H1 (cell line): ENCODE measurements around the gene SECISBP2L. TPM values are rescaled to one million over a fixed set of nuclear protein-coding genes. Genes with fewer than 3 reads are reported as not detected.

Source experiments
- ATF3 ChIP-seq: IDR thresholded peaks from 2 replicates; pipeline ENCODE4 v1.6.1; 2011; ENCODE audit warnings: low read depth, mild to moderate bottlenecking, low read length; ENCODE audit not compliant: insufficient read depth
- FOSL1 ChIP-seq: IDR thresholded peaks from 2 replicates; pipeline ENCODE4 v1.6.1; 2011; ENCODE audit warnings: mild to moderate bottlenecking, low read depth, low read length, moderate library complexity; ENCODE audit not compliant: insufficient read depth
- POLR2A ChIP-seq, 2 experiments: IDR thresholded peaks; 1 replicate in 1 of 2; 2 replicates in 1 of 2; pipeline ENCODE4 v1.6.1; 2011; ENCODE audit warnings: low read depth in 2 of 2, low read length in 2 of 2, mild to moderate bottlenecking in 2 of 2; ENCODE audit errors: control extremely low read depth in 1 of 2
- POLR2AphosphoS5 ChIP-seq: IDR thresholded peaks from 2 replicates; pipeline ENCODE4 v1.6.1; 2011; ENCODE audit warnings: low read depth, low read length
- SRF ChIP-seq: IDR thresholded peaks from 2 replicates; pipeline ENCODE4 v1.6.1; 2011; ENCODE audit warnings: mild to moderate bottlenecking, low read depth, low read length, moderate library complexity
- ZNF274 ChIP-seq: IDR thresholded peaks from 2 replicates; pipeline ENCODE4 v1.7.0; 2012; ENCODE audit warnings: low read length, borderline replicate concordance; ENCODE audit errors: extremely low read depth
- polyA plus RNA-seq, 7 experiments: library from polyadenylated mRNA; depleted of rRNA in 3 of 7; stranded (reverse) in 5 of 7; unstranded in 2 of 7; fragments of >200 nt in 5 of 7; fragments of 200-250 nt in 2 of 7; gene quantifications; 1 replicate in 5 of 7; 2 replicates in 1 of 7; 4 replicates in 1 of 7; pipeline versions ENCODE4 v1.2.1 to v1.2.3, GENCODE V29; 2011 to 2013; ENCODE audit warnings: missing spikeins in 2 of 7, mixed read lengths in 2 of 7
- total RNA-seq: library from RNA; stranded (reverse); fragmentation: NEBNext Ultra II Directional; extraction: Animal tissue kit (Norgen Biotek cat#: 25700); gene quantifications from 2 replicates; pipeline ENCODE4 v1.2.1, GENCODE V29; 2021

SECISBP2L gene
- total and polyA plus RNA-seq, 2 of the 8 experiments (the other 6 are each of a cell fraction or from before 2014, with no cell fraction given): 7.6 to 22.8 TPM

GRCh38 chr15:49044002-49044401, 2.2 kb downstream of the SECISBP2L start (continued):
- TF ChIP-seq ATF3 (no peak), ZNF274 (no peak), SRF (no peak), POLR2A (IDR thresholded peaks at IDR 0.05; ENCODE audit: control extremely low read depth in 1 of 2, low read depth in 2 of 2, low read length in 2 of 2) (no peak), POLR2AphosphoS5 (no peak), FOSL1 (no peak)
